IPS DF 6.9 (cell line): ENCODE data around the gene HYAL3.
"Not testable (repeated sequence)": the region's sequence is repeated elsewhere in the genome, so short reads cannot be mapped to it uniquely, and the experiment has no call there.

Experiments
- DNase-seq: peaks from one replicate; pipeline ENCODE4 v3.0.0-alpha.2; 2013; ENCODE audit warnings: low read depth, low spot score
- H3K27ac ChIP-seq: one replicate; pipeline ENCODE4 v1.5.1; 2013; ENCODE audit warnings: low read length, control low read depth
- H3K27me3 ChIP-seq: 2 replicates; pipeline ENCODE4 v1.6.1; 2013; ENCODE audit warnings: mild to moderate bottlenecking, low read length; ENCODE audit not compliant: control insufficient read depth, insufficient read depth
- H3K36me3 ChIP-seq: 2 replicates; pipeline ENCODE4 v1.6.1; 2013; ENCODE audit warnings: low read length; ENCODE audit not compliant: control insufficient read depth, insufficient read depth
- H3K4me1 ChIP-seq: 2 replicates; pipeline ENCODE4 v1.6.1; 2013; ENCODE audit warnings: low read length; ENCODE audit not compliant: control insufficient read depth, insufficient read depth
- H3K4me3 ChIP-seq: 2 replicates; pipeline ENCODE4 v1.5.1; 2013; ENCODE audit warnings: mild to moderate bottlenecking, low read length
- H3K9me3 ChIP-seq: 2 replicates; pipeline ENCODE4 v1.6.1; 2013; ENCODE audit warnings: low read length, inconsistent platforms; ENCODE audit not compliant: control insufficient read depth, insufficient read depth
- WGBS: extraction: QIAGEN DNeasy Blood & Tissue Kit; methylation state at CpG from one replicate; pipeline ENCODE4 v1.1.7; 2013; ENCODE audit warnings: mixed read lengths, missing lambda C conversion rate; ENCODE audit not compliant: insufficient read length, insufficient coverage; 5-methylcytosine and 5-hydroxymethylcytosine counted together

Gene HYAL3

GRCh38 chr3:50288387-50289007 lies 10.7 kb downstream of the HYAL3 start:
- no peaks in the 10 kb centered on the region for H3K9me3 ChIP-seq
- H3K4me3 ChIP-seq = no peak overlapping the region
- peaks cover 35% of the 10 kb centered on the region for H3K36me3 ChIP-seq
- no CpG with 5 or more reads among the region's 23 CpGs for WGBS
- no peaks in the 10 kb centered on the region for H3K27me3 ChIP-seq
- no peak overlapping the region for H3K27ac ChIP-seq
- peaks cover 1% of the 10 kb centered on the region; the same call in 1 of the 2 replicates for H3K4me1 ChIP-seq
- DNase-seq = no peak

GRCh38 chr3:50287262-50287661 lies 11.9 kb downstream of the HYAL3 start:
- Histone ChIP-seq H3K36me3 (peaks cover 35% of the 10 kb centered on the region), H3K4me3 (no peak overlapping the region), H3K27ac (no peak overlapping the region), H3K4me1 (no peaks in the 10 kb centered on the region), H3K9me3 (no peaks in the 10 kb centered on the region), H3K27me3 (no peaks in the 10 kb centered on the region)
- DNase-seq = no peak
- no CpG with 5 or more reads among the region's 1 CpG for WGBS

GRCh38 chr3:50286322-50287227 lies 12.6 kb downstream of the HYAL3 start:
- Histone ChIP-seq H3K9me3 (no peaks in the 10 kb centered on the region), H3K4me3 (no peak overlapping the region), H3K36me3 (peaks cover 35% of the 10 kb centered on the region), H3K27ac (no peak overlapping the region), H3K27me3 (no peaks in the 10 kb centered on the region), H3K4me1 (no peaks in the 10 kb centered on the region)
- no peak for DNase-seq
- no CpG with 5 or more reads among the region's 28 CpGs for WGBS

- not testable (repeated sequence) for H3K27ac ChIP-seq, DNase-seq
- no CpG with 5 or more reads among the region's 6 CpGs for WGBS
Measured at GRCh38 chr3:50284121-50284520, 15.1 kb downstream of the HYAL3 start.

GRCh38 chr3:50279255-50280016 lies 19.8 kb downstream of the HYAL3 start:
- Histone ChIP-seq H3K9me3 (no peaks in the 10 kb centered on the region), H3K4me3 (no peak overlapping the region), H3K4me1 (peaks cover 9% of the 10 kb centered on the region), H3K36me3 (no peaks in the 10 kb centered on the region), H3K27ac (no peak overlapping the region), H3K27me3 (peaks cover 5% of the 10 kb centered on the region; the same call in 1 of the 2 replicates)
- no peak for DNase-seq
- WGBS = no CpG with 5 or more reads among the region's 8 CpGs

More at GRCh38 chr3:50284121-50284520, 15.1 kb downstream of the HYAL3 start:
- H3K4me3 ChIP-seq, H3K4me1 ChIP-seq, H3K27me3 ChIP-seq, H3K9me3 ChIP-seq: not testable (repeated sequence)
- peaks cover 19% of the 10 kb centered on the region for H3K36me3 ChIP-seq

GRCh38 chr3:50278880-50279224 lies 20.4 kb downstream of the HYAL3 start, which contains the start of gene LSMEM2:
Gene LSMEM2 (plus strand): TSS chr3:50279087. CDS start chr3:50279114, 27 bp downstream.
- Histone ChIP-seq H3K36me3 (no peaks in the 10 kb centered on the region), H3K27me3 (peaks cover 9% of the 10 kb centered on the region; the same call in 1 of the 2 replicates), H3K4me3 (no peak within 1 kb of the TSS), H3K4me1 (peaks cover 9% of the 10 kb centered on the region), H3K9me3 (no peaks in the 10 kb centered on the region), H3K27ac (no peak within 1 kb of the TSS)
- no peak for DNase-seq
- WGBS = no CpG with 5 or more reads among the region's 2 CpGs

- no peak overlapping the region for H3K27ac ChIP-seq
- H3K36me3 ChIP-seq = no peaks in the 10 kb centered on the region
- H3K4me1 ChIP-seq = peaks cover 9% of the 10 kb centered on the region
- no peaks in the 10 kb centered on the region for H3K9me3 ChIP-seq
- no peak for DNase-seq
- no peak overlapping the region for H3K4me3 ChIP-seq
- WGBS = no CpG with 5 or more reads among the region's 4 CpGs
- H3K27me3 ChIP-seq = peaks cover 10% of the 10 kb centered on the region; the same call in 1 of the 2 replicates
Measured at GRCh38 chr3:50278123-50278879, 20.9 kb downstream of the HYAL3 start.

- H3K9me3 ChIP-seq = no peaks in the 10 kb centered on the region
- no CpG with 5 or more reads among the region's 17 CpGs for WGBS
- no peak overlapping the region for H3K27ac ChIP-seq
- peaks cover 12% of the 10 kb centered on the region; the same call in 1 of the 2 replicates for H3K27me3 ChIP-seq
- H3K4me1 ChIP-seq = peaks cover 9% of the 10 kb centered on the region
- no peak for DNase-seq
- no peaks in the 10 kb centered on the region for H3K36me3 ChIP-seq
- no peak overlapping the region for H3K4me3 ChIP-seq
Measured at GRCh38 chr3:50276762-50277101, 22.5 kb downstream of the HYAL3 start.

GRCh38 chr3:50275996-50276761 lies 23.0 kb downstream of the HYAL3 start:
- H3K9me3 ChIP-seq = no peaks in the 10 kb centered on the region
- H3K4me3 ChIP-seq = peak overlapping the region; percentile 50; the same call in 1 of the 2 replicates
- WGBS = no CpG with 5 or more reads among the region's 79 CpGs
- H3K36me3 ChIP-seq = no peaks in the 10 kb centered on the region
- peaks cover 12% of the 10 kb centered on the region; the same call in 1 of the 2 replicates for H3K27me3 ChIP-seq
- no peak for DNase-seq
- H3K27ac ChIP-seq = no peak overlapping the region
- peaks cover 9% of the 10 kb centered on the region for H3K4me1 ChIP-seq
